Measurements from ENCODE around the gene DHFR.

Gene DHFR

GRCh38 chr5:80579050-80579449, 75.7 kb downstream of the DHFR start:
- in situ Hi-C loops (cut with HindIII; ENCODE audit: low pct_unique_long_range_greater_than_20kb, low sequenced_read_pairs): no loop called here
- DNase-seq (ENCODE audit: low read depth in 1 of 2, low spot score in 1 of 2): no peak
- no peak for TF ChIP-seq JUND (IDR thresholded peaks at IDR 0.05; ENCODE audit: low read depth)

GRCh38 chr5:80577707-80578106, 77.1 kb downstream of the DHFR start:
- no peak for DNase-seq (ENCODE audit: low read depth in 1 of 2, low spot score in 1 of 2)
- no peak for TF ChIP-seq JUND (IDR thresholded peaks at IDR 0.05; ENCODE audit: low read depth)
- in situ Hi-C loops (cut with HindIII; ENCODE audit: low pct_unique_long_range_greater_than_20kb, low sequenced_read_pairs): no loop called here

GRCh38 chr5:80576383-80576782, 78.4 kb downstream of the DHFR start:
- in situ Hi-C loops (cut with HindIII; ENCODE audit: low pct_unique_long_range_greater_than_20kb, low sequenced_read_pairs): no loop called here
- TF ChIP-seq JUND (IDR thresholded peaks at IDR 0.05; ENCODE audit: low read depth): no peak
- no peak for DNase-seq (ENCODE audit: low read depth in 1 of 2, low spot score in 1 of 2)

All from T47D (cell line).